NCI-H1048 (cell line): ENCODE data around the gene IL27RA.
"Not testable (repeated sequence)": the region's sequence is repeated elsewhere in the genome, so short reads cannot be mapped to it uniquely, and the experiment has no call there.

Source experiments
- DNase-seq: peaks from one replicate; lab custom pipeline; 2025; lab: John Stamatoyannopoulos, UW

Gene IL27RA

DNA sequence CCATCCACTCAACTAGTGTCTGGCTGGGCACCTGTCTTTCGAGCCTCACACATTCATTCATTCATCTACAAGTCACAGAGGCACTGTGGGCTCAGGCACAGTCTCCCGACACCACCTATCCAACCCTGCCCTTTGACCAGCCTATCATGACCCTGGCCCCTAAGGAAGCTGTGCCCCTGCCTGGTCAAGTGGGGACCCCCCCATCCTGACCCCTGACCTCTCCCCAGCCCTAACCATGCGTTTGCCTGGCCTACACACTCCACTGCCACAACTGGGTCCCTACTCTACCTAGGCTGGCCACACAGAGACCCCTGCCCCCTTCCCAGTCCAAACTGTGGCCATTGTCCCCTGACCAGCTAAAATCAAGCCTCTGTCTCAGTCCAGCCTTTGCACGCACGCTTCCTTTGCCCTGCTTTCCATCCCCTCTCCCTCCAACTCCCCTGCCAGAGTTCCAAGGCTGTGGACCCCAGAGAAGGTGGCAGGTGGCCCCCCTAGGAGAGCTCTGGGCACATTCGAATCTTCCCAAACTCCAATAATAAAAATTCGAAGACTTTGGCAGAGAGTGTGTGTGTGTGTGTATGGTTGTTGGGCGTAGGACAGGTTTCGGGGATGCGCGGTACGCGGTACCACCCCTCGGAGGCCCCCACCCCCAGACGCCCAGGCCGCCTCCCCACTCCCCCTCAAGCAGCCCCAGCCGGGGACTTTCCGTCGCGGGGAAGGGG, 404 bp upstream of the IL27RA start:
- DNase-seq, result no peak

DNA sequence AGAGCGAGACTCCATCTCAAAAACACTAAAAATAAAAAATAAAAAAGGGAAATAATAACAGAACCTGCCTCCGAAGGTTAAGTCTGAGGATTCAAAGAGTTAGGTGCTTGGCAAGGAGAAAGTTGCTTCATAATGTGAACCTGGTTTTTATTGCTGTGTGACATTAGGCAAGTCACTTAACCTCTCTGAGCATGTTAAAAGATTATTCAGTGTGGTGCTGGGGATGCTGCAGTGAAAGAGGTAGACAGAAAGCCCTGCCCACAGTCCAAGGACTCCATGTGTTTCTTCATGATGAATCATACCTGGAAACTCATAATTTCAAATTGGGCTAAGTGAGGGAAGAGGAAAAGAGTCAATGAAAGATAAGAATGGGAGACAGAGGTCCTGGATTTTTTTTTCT, 2.4 kb downstream of the IL27RA start:
- no peak for DNase-seq

DNA sequence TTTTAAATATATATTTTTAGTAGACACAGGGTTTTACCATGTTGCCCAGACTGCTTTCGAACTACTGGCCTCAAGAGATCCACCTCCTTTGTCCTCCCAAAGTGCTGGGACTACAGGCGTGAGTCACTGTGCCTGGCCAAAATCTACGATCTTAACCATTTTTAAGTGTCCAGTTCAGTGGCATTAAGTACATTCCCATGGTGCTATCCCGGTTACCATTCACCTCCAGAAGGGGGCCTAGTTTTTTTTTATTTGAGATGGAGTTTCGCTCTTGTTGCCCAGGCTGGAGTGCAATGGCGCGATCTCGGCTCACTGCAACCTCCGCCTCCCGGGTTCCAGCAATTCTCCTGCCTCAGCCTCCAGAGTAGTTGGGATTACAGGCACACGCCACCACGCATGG, 3.6 kb downstream of the IL27RA start:
- not testable (repeated sequence) for DNase-seq

- DNase-seq, result no peak
Observed at GRCh38 chr19:14035706-14036105, 4.1 kb downstream of the IL27RA start.

- no peak for DNase-seq
Observed at GRCh38 chr19:14039181-14039580, 7.6 kb downstream of the IL27RA start.

DNA sequence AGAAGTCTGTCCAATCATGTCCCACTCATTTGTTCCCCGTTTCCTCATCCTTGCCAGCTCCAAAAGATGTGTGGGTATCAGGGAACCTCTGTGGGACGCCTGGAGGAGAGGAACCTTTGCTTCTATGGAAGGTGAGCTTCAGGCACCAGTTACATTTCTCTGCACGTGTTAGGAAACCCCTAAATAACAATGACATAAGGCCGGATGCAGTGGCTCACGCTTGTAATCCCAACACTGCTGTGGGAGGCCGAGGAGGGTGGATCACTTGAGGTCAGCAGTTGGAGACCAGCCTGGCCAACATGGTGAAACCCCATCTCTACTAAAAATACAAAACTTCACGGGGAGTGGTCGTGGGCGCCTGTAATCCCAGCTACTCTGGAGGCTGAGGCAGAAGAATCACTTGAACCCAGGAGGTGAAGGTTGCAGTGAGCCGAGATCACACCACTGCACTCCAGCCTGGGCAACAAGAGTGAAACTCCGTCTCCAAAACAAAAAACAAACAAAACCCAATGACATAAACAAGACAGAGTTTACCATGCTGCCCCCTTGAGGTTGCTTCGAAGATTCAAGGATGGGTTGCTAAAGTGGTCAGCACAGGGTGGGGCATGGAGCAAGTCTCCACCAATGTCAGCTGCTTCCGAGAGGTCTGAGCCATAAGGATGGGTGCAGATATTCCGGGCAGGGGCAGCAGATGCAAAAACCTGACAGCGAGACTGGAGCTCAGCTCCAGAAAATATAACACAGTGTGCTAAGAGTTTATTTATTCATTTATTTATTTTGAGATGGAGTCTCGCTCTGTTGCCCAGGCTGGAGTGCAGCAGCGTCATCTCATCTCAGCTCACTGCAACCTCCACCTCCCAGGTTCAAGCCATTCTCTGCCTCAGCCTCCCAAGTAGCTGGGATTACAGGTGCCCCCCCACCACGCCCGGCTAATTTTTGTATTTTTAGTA, 11.4 kb downstream of the IL27RA start:
- DNase-seq, result not testable (repeated sequence)

DNA sequence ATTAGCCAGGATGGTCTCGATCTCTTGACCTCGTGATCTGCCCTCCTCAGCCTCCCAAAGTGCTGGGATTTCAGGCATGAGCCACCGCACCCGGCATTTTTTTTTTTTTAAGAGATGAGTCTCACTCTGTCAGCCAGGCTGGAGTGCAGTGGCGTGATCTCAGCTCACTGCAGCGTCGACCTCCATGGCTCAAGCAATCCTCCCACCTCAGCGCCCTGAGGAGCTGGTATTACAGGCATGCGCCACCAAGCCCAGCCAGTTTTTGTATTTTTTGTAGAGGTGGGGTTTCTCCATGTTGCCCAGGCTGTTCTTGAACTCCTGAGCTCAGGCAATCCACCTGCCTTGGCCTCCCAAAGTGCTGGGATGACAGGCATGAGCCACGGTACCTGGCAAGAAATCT, 16.3 kb downstream of the IL27RA start:
- DNase-seq, result not testable (repeated sequence)

DNA sequence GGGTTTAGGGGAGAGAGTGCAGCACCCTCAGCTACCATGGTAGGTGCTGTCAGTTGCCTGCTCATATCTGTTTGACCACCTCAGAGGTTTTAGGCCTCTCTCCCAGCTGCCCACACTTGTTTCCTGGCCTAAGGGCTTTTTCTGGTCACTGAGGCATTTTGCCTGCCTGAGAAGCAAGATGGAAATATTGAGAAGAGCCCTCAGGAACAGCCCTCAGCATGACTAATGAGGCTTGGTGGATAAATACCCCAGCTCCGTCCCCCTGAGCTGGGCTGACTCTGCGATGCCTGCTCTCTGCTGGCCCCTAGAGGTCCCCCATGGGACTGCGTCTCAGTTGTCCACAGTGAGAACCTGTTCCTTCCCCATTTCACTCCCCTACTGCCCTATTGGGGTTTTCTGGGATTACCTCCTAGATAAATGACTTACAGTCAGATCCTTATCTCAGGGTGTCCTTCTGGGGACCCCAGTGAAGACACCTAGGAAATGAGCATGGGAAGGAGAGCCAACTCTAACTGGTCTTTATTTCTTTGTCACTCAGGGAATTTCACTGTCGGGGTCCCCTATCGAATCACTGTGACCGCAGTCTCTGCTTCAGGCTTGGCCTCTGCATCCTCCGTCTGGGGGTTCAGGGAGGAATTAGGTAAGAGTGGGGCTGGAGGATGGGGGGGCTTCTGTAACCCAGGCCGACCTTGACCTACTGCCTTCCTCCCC, 17.0 kb downstream of the IL27RA start:
- DNase-seq, result no peak

DNA sequence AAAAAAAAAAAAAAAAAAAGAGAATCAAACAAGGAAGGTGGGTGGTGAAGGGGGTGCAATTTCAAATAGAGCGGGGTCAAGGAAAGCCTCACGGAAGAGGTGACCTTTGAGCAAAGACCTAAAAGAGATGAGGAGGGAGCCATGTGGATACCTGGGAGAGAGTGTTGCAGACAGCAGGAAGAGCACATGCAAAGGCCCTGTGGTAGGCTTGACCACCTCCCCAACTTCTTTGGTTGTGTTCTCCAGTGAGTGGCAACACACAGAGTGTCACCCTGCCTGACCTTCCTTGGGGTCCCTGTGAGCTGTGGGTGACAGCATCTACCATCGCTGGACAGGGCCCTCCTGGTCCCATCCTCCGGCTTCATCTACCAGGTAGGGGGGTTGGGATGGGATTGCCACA, 18.9 kb downstream of the IL27RA start:
- no peak for DNase-seq

- DNase-seq, result not testable (repeated sequence)
Observed at GRCh38 chr19:14050961-14051360, 19.4 kb downstream of the IL27RA start.

- no peak for DNase-seq
Observed at GRCh38 chr19:14051980-14052379, 20.4 kb downstream of the IL27RA start.

DNA sequence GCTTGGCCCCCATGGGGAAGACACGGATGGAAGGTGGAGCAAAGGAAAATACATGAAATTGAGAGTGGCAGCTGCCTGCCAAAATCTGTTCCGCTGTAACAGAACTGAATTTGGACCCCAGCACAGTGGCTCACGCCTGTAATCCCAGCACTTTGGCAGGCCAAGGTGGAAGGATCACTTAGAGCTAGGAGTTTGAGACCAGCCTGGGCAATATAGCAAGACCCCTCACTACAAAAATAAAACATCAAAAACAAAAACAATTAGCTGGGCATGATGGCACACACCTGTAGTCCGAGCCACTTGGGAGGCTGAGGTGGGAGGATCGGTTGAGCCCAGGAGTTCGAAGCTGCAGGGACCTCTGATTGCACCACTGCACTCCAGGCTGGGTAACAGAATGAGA, 20.9 kb downstream of the IL27RA start:
- DNase-seq, result no peak

DNA sequence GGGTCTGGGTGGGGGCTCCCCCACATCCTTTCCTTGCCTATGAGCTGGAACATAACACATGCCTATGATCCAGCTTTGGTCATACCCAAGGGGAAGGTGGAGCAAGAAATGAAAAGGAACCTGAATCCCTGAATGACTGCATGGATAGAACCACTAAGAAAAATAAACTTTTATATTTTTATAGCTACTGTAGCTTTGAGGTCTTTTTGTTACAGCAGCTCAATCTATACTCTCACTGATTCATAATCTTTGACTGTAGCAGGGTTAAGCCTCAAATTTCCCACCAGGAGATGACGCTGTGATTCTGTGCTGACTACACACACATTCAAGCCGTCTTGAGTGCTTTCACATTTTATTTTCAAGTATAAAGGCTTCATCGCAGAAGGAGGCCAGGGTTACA, 21.5 kb downstream of the IL27RA start:
- no peak for DNase-seq

GRCh38 chr19:14053500-14053899, 21.9 kb downstream of the IL27RA start:
- no peak for DNase-seq

DNA sequence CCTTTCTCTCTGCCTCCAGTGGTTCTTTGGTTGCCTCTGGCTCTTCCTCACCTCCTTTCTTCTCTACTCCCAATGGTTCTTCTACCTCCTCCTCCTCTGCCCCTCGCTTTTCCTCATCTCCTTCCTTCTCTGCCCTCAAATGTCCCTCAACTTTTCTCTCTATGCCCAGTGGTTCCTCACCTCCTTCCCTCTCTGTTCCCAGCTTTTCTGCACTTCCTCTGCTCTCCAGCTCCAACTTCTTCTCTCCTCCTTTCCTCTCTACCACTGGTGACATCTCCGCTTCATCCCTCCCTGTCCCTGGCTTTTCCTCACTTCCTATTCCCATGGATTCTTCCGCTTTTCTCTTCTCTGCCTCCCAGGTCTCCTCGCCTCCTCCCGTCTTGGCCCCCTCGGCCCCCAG, 22.5 kb downstream of the IL27RA start:
- DNase-seq, result no peak

DNA sequence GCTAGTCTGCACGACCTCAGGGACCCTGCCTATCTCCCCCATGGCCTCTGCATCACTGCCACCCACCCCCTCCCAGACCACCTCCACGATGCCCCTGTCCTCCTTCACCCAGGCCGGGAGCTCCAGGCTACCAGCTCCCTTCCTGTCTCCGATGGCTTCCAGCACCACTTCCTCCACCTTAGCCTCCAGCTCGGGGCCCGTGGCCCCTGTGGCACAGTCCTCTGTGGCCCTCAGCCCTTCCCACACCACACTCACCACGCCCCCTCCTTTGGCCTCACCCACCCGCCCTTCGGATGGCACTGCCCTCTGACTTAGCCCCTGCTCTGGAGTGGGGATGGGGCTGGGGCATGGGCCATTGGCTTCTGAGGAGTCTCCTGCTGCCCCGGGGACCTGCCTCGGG, 23.2 kb downstream of the IL27RA start:
- no peak for DNase-seq

DNA sequence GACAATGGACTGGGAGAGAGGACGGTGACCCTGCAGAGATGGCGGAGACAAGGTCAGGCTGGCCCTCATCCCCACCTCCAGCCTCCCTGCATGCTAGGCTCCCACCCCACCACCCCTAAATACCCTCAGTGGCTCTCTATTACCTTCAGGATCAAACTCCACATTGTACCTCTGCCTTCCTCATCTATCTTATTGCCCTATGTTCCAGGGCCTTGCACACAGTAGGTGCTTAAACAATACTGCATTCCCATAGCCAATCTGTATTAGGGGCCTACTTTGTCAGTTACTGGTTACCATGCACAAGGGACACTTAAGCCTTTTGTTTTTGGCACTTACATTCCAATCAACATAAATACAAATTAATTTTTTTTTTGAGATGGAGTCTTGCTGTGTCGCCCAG, 23.8 kb downstream of the IL27RA start:
- no peak for DNase-seq

- DNase-seq, result no peak
Observed at GRCh38 chr19:14056069-14056666, 24.6 kb downstream of the IL27RA start.

DNA sequence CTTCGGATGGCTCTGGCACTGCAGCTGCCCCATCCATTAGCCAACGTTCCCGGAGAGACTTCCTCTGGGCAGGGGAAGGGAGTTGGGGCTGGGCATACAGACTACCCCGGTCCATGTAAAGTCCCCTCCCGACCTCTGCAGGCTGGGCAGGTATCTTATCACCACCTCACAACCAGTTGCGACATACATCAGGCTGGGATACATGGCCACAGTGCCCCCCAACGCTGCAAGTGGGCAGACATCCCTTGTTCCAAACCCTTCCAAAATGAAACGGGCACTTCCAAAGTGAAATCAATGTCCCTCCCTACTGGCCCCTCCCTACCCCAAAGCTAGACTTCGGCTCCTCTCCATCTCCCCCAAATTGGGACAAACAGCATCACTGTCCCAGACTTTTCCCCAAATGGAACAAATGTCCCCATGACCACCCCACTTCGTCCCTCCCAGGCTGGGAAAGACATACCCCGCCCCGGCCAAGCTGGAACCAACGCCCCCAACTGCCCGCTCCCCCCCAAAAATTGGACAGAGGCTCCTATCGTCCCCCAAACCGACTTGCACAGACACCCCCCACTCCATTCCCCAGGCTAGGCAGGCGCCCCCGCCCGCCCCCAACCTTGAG, 25.3 kb downstream of the IL27RA start:
- DNase-seq, result no peak

- no peak for DNase-seq
Observed at GRCh38 chr19:14058182-14059092, 26.9 kb downstream of the IL27RA start.

DNA sequence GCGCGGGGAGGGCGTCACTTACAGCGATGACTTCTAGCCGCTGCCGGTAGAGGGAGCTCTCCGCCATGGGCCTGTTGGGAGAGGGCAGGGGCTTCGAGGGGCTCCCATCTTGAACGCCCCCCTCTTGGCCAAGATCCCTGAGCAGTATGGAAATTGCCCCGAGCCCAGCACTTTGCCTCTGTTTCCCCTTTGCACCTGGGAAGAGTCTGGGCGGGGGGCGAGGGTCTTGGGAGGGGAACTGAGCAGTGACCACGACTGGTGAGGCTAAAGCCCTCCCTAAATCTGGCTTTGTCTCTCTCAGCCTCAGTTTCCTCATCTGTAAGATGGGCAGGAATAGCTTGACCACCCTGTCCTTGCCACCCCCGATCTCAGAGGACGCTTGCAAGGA, 27.5 kb downstream of the IL27RA start:
- no peak for DNase-seq
